GM18505 (cell line): ENCODE measurements around the gene HLA-B.

Experiments used
- ATAC-seq: cut with Tn5 transposase; IDR thresholded peaks from one replicate; pipeline ENCODE4 v1.9.1; 2021; ENCODE audit not compliant: unreplicated experiment
- POLR2A ChIP-seq: IDR thresholded peaks from 4 replicates; pipeline ENCODE4 v1.6.1; 2011; ENCODE audit warnings: borderline replicate concordance; ENCODE audit not compliant: insufficient read depth, insufficient read length; ENCODE audit errors: extremely low read depth

HLA-B gene

DNA sequence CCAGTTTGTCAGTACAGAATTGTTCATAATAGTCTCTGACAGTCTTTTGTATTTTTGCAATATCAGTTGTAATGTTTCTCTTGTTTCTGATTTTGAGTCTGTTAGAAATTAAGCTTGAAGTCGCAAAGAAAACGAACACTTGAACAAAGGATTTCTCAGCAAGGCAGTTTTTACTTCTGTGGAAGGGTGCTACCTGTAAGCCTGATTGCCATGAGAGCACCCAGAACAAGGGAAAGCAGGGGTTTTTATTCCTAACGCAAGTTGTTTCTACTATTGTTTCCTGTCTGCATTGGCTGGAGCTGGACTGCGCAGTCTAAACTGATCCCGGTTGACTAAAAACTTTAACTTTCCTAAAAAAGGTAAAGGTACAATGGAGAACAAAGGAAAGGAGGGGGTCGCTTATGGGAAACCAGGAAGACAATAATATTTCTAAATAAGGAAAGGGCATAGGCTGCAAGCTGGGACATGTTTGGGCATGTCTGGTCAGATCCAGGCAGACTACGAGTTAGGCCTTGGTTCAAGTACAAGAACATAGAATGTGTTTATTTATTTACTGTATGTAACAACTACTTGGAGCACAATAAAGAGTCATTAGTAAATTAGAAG, 28.5 kb downstream of the HLA-B start:
- no peak for ATAC-seq
- TF ChIP-seq POLR2A: no peak

DNA sequence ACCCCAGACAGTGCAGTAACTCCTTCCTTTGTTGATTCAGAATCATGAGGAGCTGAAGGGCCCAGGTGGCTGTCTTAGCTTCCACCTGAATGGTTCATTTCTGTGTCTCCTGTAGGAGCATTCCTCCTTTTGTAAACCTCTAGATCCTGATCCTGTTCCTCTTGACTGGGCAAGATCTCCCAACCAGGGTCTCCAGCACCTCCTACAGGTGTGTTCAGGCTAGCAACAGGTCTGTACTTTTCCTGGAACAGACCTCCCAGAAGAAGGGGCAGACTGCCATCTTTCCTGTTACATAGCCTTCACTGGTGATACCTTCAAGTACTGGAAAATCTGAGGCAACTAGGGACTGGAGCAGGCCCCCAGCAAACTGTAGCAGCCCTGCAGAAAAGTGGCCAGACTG, 35.2 kb downstream of the HLA-B start:
- TF ChIP-seq POLR2A: no peak
- ATAC-seq: no peak

- ATAC-seq: no peak
- TF ChIP-seq POLR2A: no peak
Observed at GRCh38 chr6:31321005-31321707, 35.8 kb downstream of the HLA-B start.

- ATAC-seq: no peak
Observed at GRCh38 chr6:31317036-31317435, 39.9 kb downstream of the HLA-B start.

GRCh38 chr6:31309641-31310040, 47.3 kb downstream of the HLA-B start:
- no peak for ATAC-seq
- no peak for TF ChIP-seq POLR2A

More at GRCh38 chr6:31317036-31317435, 39.9 kb downstream of the HLA-B start:
- TF ChIP-seq POLR2A: no peak

- no peak for ATAC-seq
- no peak for TF ChIP-seq POLR2A
Observed at GRCh38 chr6:31308845-31309175, 48.2 kb downstream of the HLA-B start.

DNA sequence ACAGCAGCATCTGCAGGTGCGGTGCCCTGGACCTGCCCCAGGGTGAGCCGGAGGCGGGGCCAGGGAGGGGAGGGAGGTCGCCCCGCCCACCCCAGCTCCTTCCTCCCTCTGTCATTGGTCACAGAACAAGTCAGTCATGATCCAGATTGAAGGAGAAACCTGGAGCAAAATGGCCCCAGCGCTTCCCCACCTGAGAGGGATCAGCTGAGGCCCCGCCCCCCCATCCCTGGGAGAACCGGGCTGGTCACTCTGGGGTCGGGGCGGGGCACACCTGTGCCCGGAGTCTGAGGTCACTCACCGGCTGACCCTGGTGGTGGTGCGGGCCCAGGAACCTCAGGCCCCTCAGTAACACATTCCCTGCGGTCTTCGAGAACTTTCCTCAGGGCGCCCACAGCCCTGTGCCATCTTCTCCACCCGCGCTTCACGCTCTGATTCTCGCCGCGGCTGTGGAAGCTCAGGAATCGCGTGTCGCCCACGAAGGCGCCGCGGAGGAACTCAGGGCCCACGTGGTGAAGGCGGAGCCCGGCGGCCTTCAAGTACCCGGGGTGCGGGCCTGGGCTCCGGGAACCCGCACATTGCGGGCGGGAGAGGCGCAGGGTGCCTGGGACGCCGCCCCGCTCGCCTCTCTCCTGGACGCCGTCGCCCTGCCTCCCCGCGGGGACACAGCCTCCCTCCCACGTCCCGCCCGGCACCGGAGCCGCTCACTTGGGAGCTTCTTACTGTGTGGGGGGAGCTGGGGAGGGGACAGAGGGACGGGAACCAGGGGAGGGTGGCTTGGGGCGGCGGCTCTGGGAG, 48.7 kb downstream of the HLA-B start:
- TF ChIP-seq POLR2A: no peak
- no peak for ATAC-seq

DNA sequence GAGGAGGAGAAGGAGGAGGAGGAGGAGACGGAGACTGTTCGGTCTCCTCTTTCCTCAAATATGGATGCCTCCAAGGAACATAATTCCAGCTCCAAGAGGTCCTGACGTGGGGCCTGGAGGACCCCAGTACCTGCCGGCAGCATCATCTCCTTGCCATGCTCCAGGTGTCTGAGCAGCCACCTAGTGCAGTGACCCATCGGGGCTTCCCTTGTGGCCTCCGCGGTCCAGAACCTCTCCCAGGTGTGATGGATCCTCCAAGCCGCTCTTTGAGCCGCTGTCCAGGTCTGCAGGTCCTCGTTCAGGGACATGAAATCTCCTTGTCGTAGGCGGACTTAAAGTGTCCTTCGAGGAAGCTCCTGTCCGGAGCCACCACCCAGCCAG, 49.3 kb downstream of the HLA-B start:
- TF ChIP-seq POLR2A: no peak
- ATAC-seq: no peak

- TF ChIP-seq POLR2A: no peak
- ATAC-seq: no peak
Observed at GRCh38 chr6:31305703-31306219, 51.2 kb downstream of the HLA-B start.

GRCh38 chr6:31304683-31305082, 52.3 kb downstream of the HLA-B start:
- no peak for ATAC-seq
- TF ChIP-seq POLR2A: no peak
